SU-DHL-6 (cell line): ENCODE measurements around the gene NKX2-3.

ENCODE experiments used
- CTCF ChIP-seq: fragments of 200-600 bp; sonication (generic); IDR thresholded peaks from one replicate; pipeline ENCODE4 v1.5.1; 2017; ENCODE audit warnings: antibody characterized with exemption, mild to moderate bottlenecking, low read length, moderate library complexity; ENCODE audit not compliant: insufficient read depth, poor library complexity, severe bottlenecking
- EZH2phosphoT487 ChIP-seq: fragments of 200-600 bp; sonication (generic), shearing (Covaris generic); conservative IDR thresholded peaks from 2 replicates; pipeline ENCODE4 v1.6.1; 2018; ENCODE audit warnings: mild to moderate bottlenecking, antibody characterized with exemption, low read length, moderate library complexity, mixed read lengths

- TF ChIP-seq CTCF (no peak), EZH2phosphoT487 (no peak)
These were observed 7.9 kb upstream of the NKX2-3 start for GRCh38 chr10:99524736-99525380.
